Activated T-cell treated with anti-CD3 and anti-CD28 coated beads, Interleukin-2, amount 50 U/mL, for 1 hour (primary cell): ENCODE data around the gene C1QTNF1.
"Not testable (repeated sequence)": the region's sequence is repeated elsewhere in the genome, so short reads cannot be mapped to it uniquely, and the experiment has no call there.

ENCODE experiments used
- DNase-seq: peaks from one replicate; pipeline ENCODE4 v3.0.0-alpha.2; 2020

The C1QTNF1 gene

GRCh38 chr17:79006794-79007503 lies 17.0 kb upstream of the C1QTNF1 start:
- no peak for DNase-seq

GRCh38 chr17:79007504-79008381 lies 16.2 kb upstream of the C1QTNF1 start:
- DNase-seq = no peak

GRCh38 chr17:79008666-79009387 lies 15.1 kb upstream of the C1QTNF1 start:
- DNase-seq = no peak

GRCh38 chr17:79009397-79010303 lies 14.3 kb upstream of the C1QTNF1 start, which contains the start of gene CANT1:
Gene CANT1 (minus strand): TSS chr17:79009764. CDS start chr17:78997622, 12,142 bp downstream.
- peak; percentile 85 for DNase-seq

- no peak for DNase-seq
Observed at GRCh38 chr17:79010304-79010646, 13.7 kb upstream of the C1QTNF1 start.

- DNase-seq = no peak
Observed at GRCh38 chr17:79011451-79012147, 12.4 kb upstream of the C1QTNF1 start.

- DNase-seq = no peak
Observed at GRCh38 chr17:79012563-79013134, 11.3 kb upstream of the C1QTNF1 start.

GRCh38 chr17:79014158-79014758 lies 9.7 kb upstream of the C1QTNF1 start:
- DNase-seq = no peak

- DNase-seq = no peak
Observed at GRCh38 chr17:79017546-79018369, 6.2 kb upstream of the C1QTNF1 start.

- no peak for DNase-seq
Observed at GRCh38 chr17:79018370-79018695, 5.6 kb upstream of the C1QTNF1 start.

GRCh38 chr17:79019261-79019631 lies 4.7 kb upstream of the C1QTNF1 start:
- no peak for DNase-seq

GRCh38 chr17:79019632-79020584 lies 4.1 kb upstream of the C1QTNF1 start:
- DNase-seq = peak; percentile 42

GRCh38 chr17:79020631-79021301 lies 3.2 kb upstream of the C1QTNF1 start:
- no peak for DNase-seq

- not testable (repeated sequence) for DNase-seq
Observed at GRCh38 chr17:79021929-79022328, 2.0 kb upstream of the C1QTNF1 start.

GRCh38 chr17:79022507-79022991 lies 1.4 kb upstream of the C1QTNF1 start:
- no peak for DNase-seq

GRCh38 chr17:79023180-79023705 lies 726 bp upstream of the C1QTNF1 start:
- DNase-seq = no peak

- DNase-seq = no peak
Observed at GRCh38 chr17:79024901-79025737, 1.1 kb downstream of the C1QTNF1 start.
